ENCODE measurements around the gene NSUN5. TPM values are rescaled to one million over a fixed set of nuclear protein-coding genes. Genes with fewer than 3 reads are reported as not detected.

NSUN5 gene
- polyA plus RNA-seq, 1 donor (not counting 4 experiments of a cell fraction or from before 2014, with no cell fraction given) = 16.8 TPM

DNA sequence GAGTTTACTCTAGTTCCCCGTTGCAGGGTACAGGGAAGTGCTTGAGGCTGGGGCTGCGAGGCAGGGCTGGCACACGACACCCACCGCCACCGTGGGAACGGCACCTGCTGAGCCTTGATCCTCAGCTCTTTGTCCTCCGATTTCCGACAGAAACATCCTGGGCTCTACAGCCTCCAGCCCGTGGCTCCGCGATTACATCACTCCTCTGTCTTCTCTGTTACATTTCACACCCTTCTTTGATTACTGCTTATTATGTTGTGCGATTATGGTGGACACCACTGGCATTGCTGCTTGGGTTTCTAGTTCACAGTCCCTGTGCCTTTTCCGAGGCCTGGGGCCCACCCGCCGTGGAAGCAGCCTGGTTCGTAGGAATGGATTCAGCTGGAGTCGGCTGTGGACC lies 46.2 kb upstream of the NSUN5 start:
- TF ChIP-seq, protein P1, sequence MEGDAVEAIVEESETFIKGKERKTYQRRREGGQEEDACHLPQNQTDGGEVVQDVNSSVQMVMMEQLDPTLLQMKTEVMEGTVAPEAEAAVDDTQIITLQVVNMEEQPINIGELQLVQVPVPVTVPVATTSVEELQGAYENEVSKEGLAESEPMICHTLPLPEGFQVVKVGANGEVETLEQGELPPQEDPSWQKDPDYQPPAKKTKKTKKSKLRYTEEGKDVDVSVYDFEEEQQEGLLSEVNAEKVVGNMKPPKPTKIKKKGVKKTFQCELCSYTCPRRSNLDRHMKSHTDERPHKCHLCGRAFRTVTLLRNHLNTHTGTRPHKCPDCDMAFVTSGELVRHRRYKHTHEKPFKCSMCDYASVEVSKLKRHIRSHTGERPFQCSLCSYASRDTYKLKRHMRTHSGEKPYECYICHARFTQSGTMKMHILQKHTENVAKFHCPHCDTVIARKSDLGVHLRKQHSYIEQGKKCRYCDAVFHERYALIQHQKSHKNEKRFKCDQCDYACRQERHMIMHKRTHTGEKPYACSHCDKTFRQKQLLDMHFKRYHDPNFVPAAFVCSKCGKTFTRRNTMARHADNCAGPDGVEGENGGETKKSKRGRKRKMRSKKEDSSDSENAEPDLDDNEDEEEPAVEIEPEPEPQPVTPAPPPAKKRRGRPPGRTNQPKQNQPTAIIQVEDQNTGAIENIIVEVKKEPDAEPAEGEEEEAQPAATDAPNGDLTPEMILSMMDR (optimal IDR thresholded peaks at IDR 0.05 in 1 of 3, IDR thresholded peaks at IDR 0.05 in 1 of 3, conservative IDR thresholded peaks at IDR 0.05 in 1 of 3; ENCODE audit: extremely low read depth in 1 of 3, insufficient read depth in 2 of 3, low read length in 3 of 3) = no peak
- TF ChIP-seq EZH2 (IDR thresholded peaks at IDR 0.05; ENCODE audit: low read length) = no peak
- Histone ChIP-seq H4K20me1 (ENCODE audit: control insufficient read depth, extremely low read depth, insufficient read depth, low read length) (no peaks in the 10 kb centered on the region), H3K9me1 (ENCODE audit: control insufficient read depth, extremely low read depth, insufficient read depth, low read length) (no peaks in the 10 kb centered on the region), H3K9me3 (ENCODE audit: control insufficient read depth, low read depth, low read length) (no peaks in the 10 kb centered on the region), H3K36me3 (ENCODE audit: control insufficient read depth in 2 of 2, extremely low read depth in 1 of 2, insufficient read depth in 2 of 2, low read length in 2 of 2) (no peaks in the 10 kb centered on the region), H2AFZ (ENCODE audit: control insufficient read depth, low read length) (no peak overlapping the region), H3K4me1 (ENCODE audit: control insufficient read depth, extremely low read depth, insufficient read depth, low read length) (no peaks in the 10 kb centered on the region), H3K4me2 (ENCODE audit: control insufficient read depth, extremely low read depth, insufficient read depth, low read depth, low read length) (no peak overlapping the region), H3K27me3 (ENCODE audit: control insufficient read depth, extremely low read depth, insufficient read depth, low read length) (peaks cover 19% of the 10 kb centered on the region), H3K4me3 (ENCODE audit: control insufficient read depth in 2 of 3, extremely low read depth in 1 of 3, insufficient read depth in 2 of 3, low read depth in 1 of 3, low read length in 3 of 3) (no peak overlapping the region), H3K27ac (ENCODE audit: control insufficient read depth, insufficient read depth, low read length) (no peak overlapping the region), H3K79me2 (ENCODE audit: control insufficient read depth, insufficient read depth, low read length) (no peaks in the 10 kb centered on the region), H3K9ac (ENCODE audit: control insufficient read depth, extremely low read depth, insufficient read depth, low read length) (no peak overlapping the region)
- DNase-seq (ENCODE audit: low read depth, low spot score) = no peak
- no peak for FAIRE-seq
- dilution Hi-C loops (cut with MboI; ENCODE audit: extremely low pct_ligation_motif_present, low sequenced_read_pairs) = no loop called here

DNA sequence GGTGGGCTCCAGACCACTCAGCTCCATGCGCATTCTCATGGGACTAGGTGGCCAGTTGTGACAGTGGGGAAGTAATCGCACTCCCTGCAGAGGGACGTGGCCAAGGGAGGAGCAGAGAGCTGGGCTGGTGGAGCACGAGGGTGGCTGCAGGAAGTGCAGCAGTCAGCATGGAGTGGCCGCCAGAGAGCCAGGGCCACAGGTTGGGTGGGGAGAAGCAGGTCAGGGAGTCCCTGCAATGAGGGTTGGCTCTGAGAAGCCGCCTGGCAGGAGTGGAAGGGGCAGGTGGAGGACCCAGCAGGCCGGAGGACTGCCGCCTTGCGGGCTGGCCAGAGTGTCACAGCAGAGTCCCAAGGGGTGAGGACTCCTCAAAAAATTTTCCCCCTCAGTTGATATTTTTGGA lies 45.6 kb upstream of the NSUN5 start:
- peaks cover 14% of the 10 kb centered on the region for H3K27me3 ChIP-seq (ENCODE audit: control insufficient read depth, extremely low read depth, insufficient read depth, low read length)
- no peaks in the 10 kb centered on the region for H3K36me3 ChIP-seq (ENCODE audit: control insufficient read depth in 2 of 2, extremely low read depth in 1 of 2, insufficient read depth in 2 of 2, low read length in 2 of 2)
- dilution Hi-C loops (cut with MboI; ENCODE audit: extremely low pct_ligation_motif_present, low sequenced_read_pairs) = no loop called here
- no peaks in the 10 kb centered on the region for H4K20me1 ChIP-seq (ENCODE audit: control insufficient read depth, extremely low read depth, insufficient read depth, low read length)
- no peak overlapping the region for H3K4me2 ChIP-seq (ENCODE audit: control insufficient read depth, extremely low read depth, insufficient read depth, low read depth, low read length)
- DNase-seq (ENCODE audit: low read depth, low spot score) = no peak
- no peak for TF ChIP-seq EZH2 (IDR thresholded peaks at IDR 0.05; ENCODE audit: low read length)
- no peak overlapping the region for H3K4me3 ChIP-seq (ENCODE audit: control insufficient read depth in 2 of 3, extremely low read depth in 1 of 3, insufficient read depth in 2 of 3, low read depth in 1 of 3, low read length in 3 of 3)
- H3K9ac ChIP-seq (ENCODE audit: control insufficient read depth, extremely low read depth, insufficient read depth, low read length) = no peak overlapping the region
- no peak overlapping the region for H3K27ac ChIP-seq (ENCODE audit: control insufficient read depth, insufficient read depth, low read length)
- no peak for FAIRE-seq
- H2AFZ ChIP-seq (ENCODE audit: control insufficient read depth, low read length) = no peak overlapping the region
- no peaks in the 10 kb centered on the region for H3K9me1 ChIP-seq (ENCODE audit: control insufficient read depth, extremely low read depth, insufficient read depth, low read length)
- H3K9me3 ChIP-seq (ENCODE audit: control insufficient read depth, low read depth, low read length) = no peaks in the 10 kb centered on the region
- no peaks in the 10 kb centered on the region for H3K79me2 ChIP-seq (ENCODE audit: control insufficient read depth, insufficient read depth, low read length)
- H3K4me1 ChIP-seq (ENCODE audit: control insufficient read depth, extremely low read depth, insufficient read depth, low read length) = no peaks in the 10 kb centered on the region

DNA sequence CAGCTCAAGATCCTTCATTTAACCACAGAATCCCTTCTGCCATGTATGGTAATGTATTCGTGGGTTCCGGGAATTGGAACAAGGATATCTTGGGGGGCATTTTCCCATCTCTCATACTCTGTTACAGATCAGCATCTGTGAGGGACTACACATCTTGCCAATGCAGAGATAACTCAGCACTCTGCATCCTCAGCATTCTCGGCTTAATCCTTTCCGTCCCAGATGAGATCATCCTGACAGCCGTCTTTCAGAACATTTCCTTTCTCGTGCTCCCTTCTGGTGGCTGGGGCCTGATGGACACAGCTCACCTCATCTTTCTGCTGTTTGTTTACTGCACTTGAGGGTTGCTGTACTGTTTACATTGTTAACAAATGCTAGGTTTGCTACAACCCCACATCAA lies 44.6 kb upstream of the NSUN5 start:
- Histone ChIP-seq H2AFZ (ENCODE audit: control insufficient read depth, low read length) (no peak overlapping the region), H3K79me2 (ENCODE audit: control insufficient read depth, insufficient read depth, low read length) (no peaks in the 10 kb centered on the region), H3K4me2 (ENCODE audit: control insufficient read depth, extremely low read depth, insufficient read depth, low read depth, low read length) (no peak overlapping the region), H3K9me1 (ENCODE audit: control insufficient read depth, extremely low read depth, insufficient read depth, low read length) (no peaks in the 10 kb centered on the region), H3K36me3 (ENCODE audit: control insufficient read depth in 2 of 2, extremely low read depth in 1 of 2, insufficient read depth in 2 of 2, low read length in 2 of 2) (no peaks in the 10 kb centered on the region), H3K9ac (ENCODE audit: control insufficient read depth, extremely low read depth, insufficient read depth, low read length) (no peak overlapping the region), H3K9me3 (ENCODE audit: control insufficient read depth, low read depth, low read length) (no peaks in the 10 kb centered on the region), H3K4me3 (ENCODE audit: control insufficient read depth in 2 of 3, extremely low read depth in 1 of 3, insufficient read depth in 2 of 3, low read depth in 1 of 3, low read length in 3 of 3) (no peak overlapping the region), H4K20me1 (ENCODE audit: control insufficient read depth, extremely low read depth, insufficient read depth, low read length) (no peaks in the 10 kb centered on the region), H3K27me3 (ENCODE audit: control insufficient read depth, extremely low read depth, insufficient read depth, low read length) (peaks cover 5% of the 10 kb centered on the region), H3K27ac (ENCODE audit: control insufficient read depth, insufficient read depth, low read length) (no peak overlapping the region), H3K4me1 (ENCODE audit: control insufficient read depth, extremely low read depth, insufficient read depth, low read length) (no peaks in the 10 kb centered on the region)
- dilution Hi-C loops (cut with MboI; ENCODE audit: extremely low pct_ligation_motif_present, low sequenced_read_pairs) = no loop called here
- TF ChIP-seq, protein P1 (optimal IDR thresholded peaks at IDR 0.05 in 1 of 3, IDR thresholded peaks at IDR 0.05 in 1 of 3, conservative IDR thresholded peaks at IDR 0.05 in 1 of 3; ENCODE audit: extremely low read depth in 1 of 3, insufficient read depth in 2 of 3, low read length in 3 of 3) = no peak
- no peak for TF ChIP-seq EZH2 (IDR thresholded peaks at IDR 0.05; ENCODE audit: low read length)
- no peak for FAIRE-seq
- DNase-seq (ENCODE audit: low read depth, low spot score) = no peak
